ENCODE data around the gene CDC37L1. TPM values are rescaled to one million over a fixed set of nuclear protein-coding genes. Genes with fewer than 3 reads are reported as not detected.

The CDC37L1 gene
- polyA plus RNA-seq, 1 experiment, result 13.4 TPM

DNA sequence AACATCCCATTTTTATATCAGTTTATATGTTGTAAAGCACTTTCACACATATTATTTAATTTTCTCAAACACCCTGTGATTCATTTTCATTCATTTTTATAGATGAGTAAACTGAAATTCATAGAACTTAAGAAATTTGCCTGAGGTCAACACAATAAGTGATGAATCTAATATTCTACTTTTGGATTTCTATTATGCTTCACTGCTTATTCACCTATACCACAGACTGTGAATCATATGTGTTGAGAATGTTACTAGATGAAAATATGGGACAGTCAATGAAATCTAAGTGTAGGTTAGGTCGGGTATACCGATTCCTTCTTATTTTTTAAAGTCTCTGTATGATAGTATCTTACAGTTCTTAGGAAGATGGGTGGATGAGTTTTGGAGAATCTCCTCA is 24.8 kb downstream of the CDC37L1 start:
- DNase-seq (ENCODE audit: low read depth, low spot score), result no peak
- no peaks in the 10 kb centered on the region for H3K27me3 ChIP-seq (ENCODE audit: control insufficient read depth, insufficient read depth, low read length)
- ChIA-PET CTCF (interaction anchor here (1.0 kb wide), 1 partner anchor 12 kb away, joined by 4 read pairs; no protein-coding TSS in a partner anchor), POLR2A (no interaction called here)
- H3K4me3 ChIP-seq (ENCODE audit: low read depth, low read length), result no peak overlapping the region
- no peaks in the 10 kb centered on the region for H3K9me3 ChIP-seq (ENCODE audit: control insufficient read depth, insufficient read depth, low read length)
- no peak overlapping the region for H3K27ac ChIP-seq (ENCODE audit: low read depth, low read length)
- TF ChIP-seq, protein P1, sequence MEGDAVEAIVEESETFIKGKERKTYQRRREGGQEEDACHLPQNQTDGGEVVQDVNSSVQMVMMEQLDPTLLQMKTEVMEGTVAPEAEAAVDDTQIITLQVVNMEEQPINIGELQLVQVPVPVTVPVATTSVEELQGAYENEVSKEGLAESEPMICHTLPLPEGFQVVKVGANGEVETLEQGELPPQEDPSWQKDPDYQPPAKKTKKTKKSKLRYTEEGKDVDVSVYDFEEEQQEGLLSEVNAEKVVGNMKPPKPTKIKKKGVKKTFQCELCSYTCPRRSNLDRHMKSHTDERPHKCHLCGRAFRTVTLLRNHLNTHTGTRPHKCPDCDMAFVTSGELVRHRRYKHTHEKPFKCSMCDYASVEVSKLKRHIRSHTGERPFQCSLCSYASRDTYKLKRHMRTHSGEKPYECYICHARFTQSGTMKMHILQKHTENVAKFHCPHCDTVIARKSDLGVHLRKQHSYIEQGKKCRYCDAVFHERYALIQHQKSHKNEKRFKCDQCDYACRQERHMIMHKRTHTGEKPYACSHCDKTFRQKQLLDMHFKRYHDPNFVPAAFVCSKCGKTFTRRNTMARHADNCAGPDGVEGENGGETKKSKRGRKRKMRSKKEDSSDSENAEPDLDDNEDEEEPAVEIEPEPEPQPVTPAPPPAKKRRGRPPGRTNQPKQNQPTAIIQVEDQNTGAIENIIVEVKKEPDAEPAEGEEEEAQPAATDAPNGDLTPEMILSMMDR (IDR thresholded peaks at IDR 0.05; ENCODE audit: low read depth, low read length), result no peak

DNA sequence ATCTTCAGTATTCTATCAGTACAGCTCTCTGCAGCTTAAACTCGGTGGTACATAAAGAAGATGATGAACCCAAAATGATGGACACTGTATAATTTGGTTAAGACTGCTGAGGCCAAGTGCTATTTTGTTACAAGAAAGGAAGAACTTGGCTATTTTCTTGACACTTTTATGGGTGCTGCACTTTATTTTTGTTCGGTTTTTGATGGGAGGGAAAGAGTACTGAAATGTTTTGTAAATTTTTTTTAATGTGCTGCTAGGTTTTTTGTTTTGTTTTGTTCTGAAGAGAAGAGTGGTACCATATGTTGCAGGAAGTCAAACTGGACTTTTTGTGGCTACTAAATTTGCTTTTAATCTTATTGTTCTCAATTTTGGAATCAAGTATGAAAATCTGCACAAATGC is 26.7 kb downstream of the CDC37L1 start:
- TF ChIP-seq, protein P1 (IDR thresholded peaks at IDR 0.05; ENCODE audit: low read depth, low read length), result no peak
- no peaks in the 10 kb centered on the region for H3K27me3 ChIP-seq (ENCODE audit: control insufficient read depth, insufficient read depth, low read length)
- no peak overlapping the region for H3K4me3 ChIP-seq (ENCODE audit: low read depth, low read length)
- no peak overlapping the region for H3K27ac ChIP-seq (ENCODE audit: low read depth, low read length)
- no peak for DNase-seq (ENCODE audit: low read depth, low spot score)
- CTCF ChIA-PET, result interaction anchor here (0.6 kb wide), 1 partner anchor 11 kb away, joined by 3 read pairs; no protein-coding TSS in a partner anchor
- H3K9me3 ChIP-seq (ENCODE audit: control insufficient read depth, insufficient read depth, low read length), result no peaks in the 10 kb centered on the region
- POLR2A ChIA-PET, result no interaction called here

DNA sequence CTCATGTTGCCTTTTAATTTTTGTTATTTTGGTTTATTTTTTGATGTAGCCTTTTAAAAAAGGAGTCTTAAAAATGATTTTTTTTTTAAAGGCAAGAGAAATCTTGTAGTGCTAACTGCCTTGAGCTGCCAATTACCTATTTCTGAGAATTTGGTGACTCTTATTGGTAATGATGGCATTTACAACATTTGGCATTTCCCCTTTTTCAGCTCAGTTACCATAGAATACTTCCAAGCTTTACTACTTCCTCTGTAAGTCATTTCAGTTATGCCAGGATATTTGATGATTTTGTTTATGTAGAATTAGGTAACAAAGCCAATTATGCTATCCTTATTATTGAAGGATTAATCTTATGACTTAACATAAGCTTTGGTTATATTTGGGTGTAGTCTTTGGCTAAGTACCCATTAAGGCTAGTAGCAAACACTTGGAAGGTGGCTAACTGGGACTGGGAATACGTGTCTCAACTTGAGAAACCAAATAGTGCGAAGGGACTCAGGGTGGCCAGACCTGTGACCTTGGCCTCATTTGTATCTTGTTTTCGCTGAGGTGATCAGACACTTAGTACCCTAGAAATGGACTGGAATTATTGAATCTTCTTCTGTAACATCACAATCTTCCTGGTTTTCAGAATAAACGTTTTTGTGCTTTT is 27.7 kb downstream of the CDC37L1 start:
- TF ChIP-seq, protein P1 (IDR thresholded peaks at IDR 0.05; ENCODE audit: low read depth, low read length), result no peak
- no peak for DNase-seq (ENCODE audit: low read depth, low spot score)
- no peak overlapping the region for H3K27ac ChIP-seq (ENCODE audit: low read depth, low read length)
- ChIA-PET POLR2A (no interaction called here), CTCF (interaction anchor here (0.6 kb wide), 1 partner anchor 53 kb away, joined by 3 read pairs; no protein-coding TSS in a partner anchor)
- H3K27me3 ChIP-seq (ENCODE audit: control insufficient read depth, insufficient read depth, low read length), result no peaks in the 10 kb centered on the region
- H3K4me3 ChIP-seq (ENCODE audit: low read depth, low read length), result no peak overlapping the region
- H3K9me3 ChIP-seq (ENCODE audit: control insufficient read depth, insufficient read depth, low read length), result no peaks in the 10 kb centered on the region

DNA sequence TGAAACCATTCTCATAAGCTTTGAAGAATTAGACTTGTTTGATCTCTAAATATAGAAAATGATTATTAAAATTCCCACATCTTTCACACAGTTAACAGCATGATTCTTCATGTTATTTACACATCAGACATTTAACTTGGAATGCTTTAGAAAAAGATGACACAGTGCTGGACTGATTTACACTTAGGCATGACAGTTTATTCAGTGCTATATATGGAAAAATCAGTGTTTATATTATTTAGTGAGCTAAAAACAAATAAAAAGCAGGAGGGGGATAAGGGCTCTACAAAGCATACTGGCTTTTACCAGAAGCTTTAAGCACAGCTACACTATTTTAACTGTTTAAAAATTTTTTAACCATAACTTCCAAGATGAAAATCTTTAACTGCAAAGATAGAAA is 30.0 kb downstream of the CDC37L1 start:
- H3K27ac ChIP-seq (ENCODE audit: low read depth, low read length), result no peak overlapping the region
- CTCF ChIA-PET, result no interaction called here
- no peaks in the 10 kb centered on the region for H3K9me3 ChIP-seq (ENCODE audit: control insufficient read depth, insufficient read depth, low read length)
- no peak for DNase-seq (ENCODE audit: low read depth, low spot score)
- H3K4me3 ChIP-seq (ENCODE audit: low read depth, low read length), result no peak overlapping the region
- TF ChIP-seq, protein P1 (IDR thresholded peaks at IDR 0.05; ENCODE audit: low read depth, low read length), result no peak
- no peaks in the 10 kb centered on the region for H3K27me3 ChIP-seq (ENCODE audit: control insufficient read depth, insufficient read depth, low read length)
- POLR2A ChIA-PET, result no interaction called here

DNA sequence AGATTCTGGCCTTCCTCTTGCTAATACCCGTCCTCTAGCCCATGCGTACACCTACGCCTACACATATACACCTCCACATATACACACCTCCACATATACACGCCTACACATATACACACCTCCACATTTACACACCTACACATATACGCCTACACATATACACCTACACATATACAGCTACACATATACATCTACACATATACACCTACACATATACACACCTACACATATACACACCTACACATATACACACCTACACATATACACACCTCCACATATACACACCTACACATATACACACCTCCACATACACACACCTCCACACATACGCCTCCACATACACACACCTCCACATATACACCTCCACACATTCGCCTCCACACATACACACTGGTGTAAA is 34.5 kb downstream of the CDC37L1 start:
- DNase-seq (ENCODE audit: low read depth, low spot score), result no peak
- ChIA-PET POLR2A (no interaction called here), CTCF (no interaction called here)

More for the DNA sequence above, 34.5 kb downstream of the CDC37L1 start:
- Histone ChIP-seq H3K4me3 (ENCODE audit: low read depth, low read length) (no peak overlapping the region), H3K9me3 (ENCODE audit: control insufficient read depth, insufficient read depth, low read length) (no peaks in the 10 kb centered on the region), H3K27ac (ENCODE audit: low read depth, low read length) (no peak overlapping the region), H3K27me3 (ENCODE audit: control insufficient read depth, insufficient read depth, low read length) (no peaks in the 10 kb centered on the region)
- TF ChIP-seq, protein P1 (IDR thresholded peaks at IDR 0.05; ENCODE audit: low read depth, low read length), result no peak

Data from AG04450 (cell line).